Neuronal stem cell (in vitro differentiated cells): ENCODE data around the gene CABLES2.

ENCODE experiments used
- DNase-seq: peaks from one replicate; pipeline ENCODE4 v3.0.0-alpha.2; 2013; ENCODE audit warnings: low spot score
- H2AFZ ChIP-seq: one replicate; pipeline ENCODE4 v1.6.1; 2013; ENCODE audit warnings: mild to moderate bottlenecking, low read length, inconsistent platforms
- H2AK5ac ChIP-seq: 2 replicates; pipeline ENCODE4 v1.6.1; 2013; ENCODE audit warnings: low read depth, mild to moderate bottlenecking, inconsistent platforms, low read length, moderate library complexity, mixed read lengths
- H2BK120ac ChIP-seq: 2 replicates; pipeline ENCODE4 v1.6.1; 2013; ENCODE audit warnings: low read depth, mild to moderate bottlenecking, inconsistent platforms, low read length, moderate library complexity, mixed read lengths
- H2BK12ac ChIP-seq: one replicate; pipeline ENCODE4 v1.6.1; 2013; ENCODE audit warnings: low read length, inconsistent platforms
- H2BK15ac ChIP-seq: 2 replicates; pipeline ENCODE4 v1.6.1; 2013; ENCODE audit warnings: mild to moderate bottlenecking, low read length, inconsistent platforms, mixed read lengths
- H2BK5ac ChIP-seq: one replicate; pipeline ENCODE4 v1.6.1; 2013; ENCODE audit warnings: inconsistent platforms, mild to moderate bottlenecking, low read length, moderate library complexity
- H3K14ac ChIP-seq: one replicate; pipeline ENCODE4 v1.6.1; 2013; ENCODE audit warnings: low read length, inconsistent platforms
- H3K18ac ChIP-seq: 2 replicates; pipeline ENCODE4 v1.6.1; 2013; ENCODE audit warnings: low read length, inconsistent platforms
- H3K23ac ChIP-seq: 2 replicates; pipeline ENCODE4 v1.6.1; 2013; ENCODE audit warnings: low read depth, mild to moderate bottlenecking, mixed read lengths, low read length, inconsistent platforms; ENCODE audit not compliant: poor library complexity
- H3K27ac ChIP-seq: replicated peaks from 3 replicates; pipeline ENCODE4 v1.5.1; 2013; ENCODE audit warnings: low read length, inconsistent platforms
- H3K27me3 ChIP-seq, 3 experiments: 2 replicates each; pipeline ENCODE4 v1.6.1; 2013; ENCODE audit warnings: low read length in 3 of 3, mild to moderate bottlenecking in 2 of 3, inconsistent platforms in 1 of 3, low read depth in 1 of 3, mixed read lengths in 1 of 3, moderate library complexity in 1 of 3; ENCODE audit not compliant: control insufficient read depth in 3 of 3, insufficient read depth in 3 of 3
- H3K36me3 ChIP-seq, 2 donors: replicated peaks in 1 of 2; 2 replicates each; pipeline ENCODE4 v1.6.1; 2013; ENCODE audit warnings: low read length in 2 of 2; ENCODE audit not compliant: control insufficient read depth in 2 of 2, insufficient read depth in 2 of 2
- H3K4ac ChIP-seq: 2 replicates; pipeline ENCODE4 v1.6.1; 2013; ENCODE audit warnings: inconsistent platforms, mild to moderate bottlenecking, low read length, moderate library complexity
- H3K4me1 ChIP-seq, 2 donors: 1 replicate in 1 of 2; 2 replicates in 1 of 2; pipeline ENCODE4 v1.6.1; 2013; ENCODE audit warnings: low read length in 2 of 2, low read depth in 1 of 2; ENCODE audit not compliant: control insufficient read depth in 2 of 2, insufficient read depth in 1 of 2
- H3K4me2 ChIP-seq: one replicate; pipeline ENCODE4 v1.6.1; 2013; ENCODE audit warnings: mild to moderate bottlenecking, low read length, inconsistent platforms; ENCODE audit not compliant: insufficient read depth, poor library complexity, severe bottlenecking
- H3K4me3 ChIP-seq, 2 donors: 2 replicates each; pipeline ENCODE4 v1.5.1; 2013; ENCODE audit warnings: low read length in 2 of 2, mild to moderate bottlenecking in 2 of 2, inconsistent platforms in 1 of 2, moderate library complexity in 1 of 2
- H3K79me1 ChIP-seq: one replicate; pipeline ENCODE4 v1.6.1; 2013; ENCODE audit warnings: low read depth, mild to moderate bottlenecking, inconsistent platforms, low read length, moderate library complexity
- H3K9ac ChIP-seq: one replicate; pipeline ENCODE4 v1.6.1; 2013; ENCODE audit warnings: mild to moderate bottlenecking, low read depth, low read length, inconsistent platforms; ENCODE audit not compliant: poor library complexity
- H3K9me3 ChIP-seq, 2 donors: replicated peaks in 1 of 2; 2 replicates each; pipeline versions ENCODE3 to v1.6.1; 2013; ENCODE audit warnings: low read length in 2 of 2, mild to moderate bottlenecking in 2 of 2, inconsistent platforms in 1 of 2, low read depth in 1 of 2, mixed read lengths in 1 of 2, moderate library complexity in 1 of 2; ENCODE audit not compliant: control insufficient read depth in 2 of 2, insufficient read depth in 1 of 2
- H4K8ac ChIP-seq: one replicate; pipeline ENCODE4 v1.6.1; 2013; ENCODE audit warnings: low read depth, mild to moderate bottlenecking, inconsistent platforms, low read length, moderate library complexity
- H4K91ac ChIP-seq: one replicate; pipeline ENCODE4 v1.6.1; 2013; ENCODE audit warnings: low read length, low read depth, mild to moderate bottlenecking, inconsistent platforms; ENCODE audit not compliant: poor library complexity
- WGBS, 2 donors: extraction: QIAGEN DNeasy Blood & Tissue Kit; methylation state at CpG; one replicate each; pipeline ENCODE4 v1.1.7; 2013; ENCODE audit warnings: missing lambda C conversion rate in 2 of 2, mixed read lengths in 1 of 2; ENCODE audit not compliant: insufficient read length in 2 of 2, insufficient replicate concordance in 1 of 2; ENCODE audit errors: extremely low coverage in 2 of 2; 5-methylcytosine and 5-hydroxymethylcytosine counted together

Gene CABLES2

GRCh38 chr20:62359491-62360121 lies 47.5 kb downstream of the CABLES2 start:
- Histone ChIP-seq H3K4me1 (peaks cover 35 to 67% of the 10 kb centered on the region in 2 donors), H3K9me3 (no peaks in the 10 kb centered on the region), H4K8ac (peak overlapping the region; percentile 43), H3K9ac (peak overlapping the region; percentile 92), H3K27me3 (no peaks in the 10 kb centered on the region), H2BK12ac (peak overlapping the region; percentile 73), H3K36me3 (peaks cover 4 to 9% of the 10 kb centered on the region in 2 donors), H3K4me3 (no peak overlapping the region), H3K4me2 (peak overlapping the region; percentile 11), H2BK5ac (peak overlapping the region; percentile 93), H2AFZ (no peak overlapping the region), H2BK120ac (peak overlapping the region; percentile 61), H4K91ac (no peak overlapping the region), H3K23ac (peak overlapping the region; percentile 73), H3K79me1 (peaks cover 35% of the 10 kb centered on the region), H3K14ac (peak overlapping the region; percentile 39), H2BK15ac (peak overlapping the region; percentile 81), H3K4ac (peak overlapping the region; percentile 84), H2AK5ac (peak overlapping the region; percentile 99), H3K18ac (peak overlapping the region; percentile 70), H3K27ac (no peak overlapping the region)
- DNase-seq, result no peak
- WGBS, 2 donors, result no CpG with 5 or more reads among the region's 25 CpGs

DNA sequence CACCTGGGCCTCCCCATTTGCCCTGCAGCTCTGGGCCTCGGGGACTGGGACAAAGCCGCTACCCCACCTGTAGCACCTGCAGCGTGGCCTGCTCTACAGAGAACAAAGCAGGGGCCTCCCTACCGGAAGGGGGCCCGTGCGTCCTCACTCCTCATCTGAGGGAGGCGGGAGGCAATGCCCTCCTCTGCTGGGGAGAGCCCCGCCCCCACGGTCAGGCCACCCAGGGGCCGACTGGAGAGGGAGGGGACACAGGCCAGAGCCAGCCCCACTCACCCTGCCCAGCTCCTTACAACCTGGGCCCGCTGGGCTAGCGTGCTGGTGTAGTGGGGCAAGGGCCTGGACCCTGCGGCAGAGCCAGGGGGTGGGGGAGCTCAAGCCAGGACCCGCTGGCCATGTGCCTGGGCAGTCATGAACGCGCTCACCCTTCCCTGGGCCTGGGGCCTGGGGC lies 48.0 kb downstream of the CABLES2 start:
- Histone ChIP-seq H3K4ac (peak overlapping the region; percentile 84), H3K27ac (no peak overlapping the region), H3K36me3 (peaks cover 4 to 9% of the 10 kb centered on the region in 2 donors), H3K23ac (peak overlapping the region; percentile 73), H2AK5ac (peak overlapping the region; percentile 99), H3K18ac (peak overlapping the region; percentile 70), H3K4me3 (no peak overlapping the region), H4K8ac (no peak overlapping the region), H3K27me3 (no peaks in the 10 kb centered on the region), H3K79me1 (peaks cover 39% of the 10 kb centered on the region), H3K4me1 (peaks cover 32 to 65% of the 10 kb centered on the region in 2 donors), H4K91ac (peak overlapping the region; percentile 3), H2BK120ac (peak overlapping the region; percentile 61), H2AFZ (no peak overlapping the region), H3K14ac (no peak overlapping the region), H2BK5ac (peak overlapping the region; percentile 93), H2BK12ac (peak overlapping the region; percentile 41), H3K9me3 (no peaks in the 10 kb centered on the region), H3K9ac (peak overlapping the region; percentile 92), H3K4me2 (no peak overlapping the region), H2BK15ac (peak overlapping the region; percentile 89)
- DNase-seq, result no peak
- no CpG with 5 or more reads among the region's 16 CpGs for WGBS, 2 donors

GRCh38 chr20:62358171-62359042 lies 48.7 kb downstream of the CABLES2 start:
- H3K27ac ChIP-seq, result no peak overlapping the region
- peak overlapping the region; percentile 3 for H4K91ac ChIP-seq
- H2BK120ac ChIP-seq, result no peak overlapping the region
- peaks cover 28 to 58% of the 10 kb centered on the region in 2 donors for H3K4me1 ChIP-seq
- no peak overlapping the region for H4K8ac ChIP-seq
- no peaks in the 10 kb centered on the region for H3K27me3 ChIP-seq
- H2AFZ ChIP-seq, result no peak overlapping the region
- no peak overlapping the region for H3K4me3 ChIP-seq
- DNase-seq, result no peak
- H3K14ac ChIP-seq, result peak overlapping the region; percentile 97
- H2AK5ac ChIP-seq, result peak overlapping the region; percentile 99
- peak overlapping the region; percentile 80 for H3K18ac ChIP-seq
- peaks cover 40% of the 10 kb centered on the region for H3K79me1 ChIP-seq
- no peak overlapping the region for H3K4ac ChIP-seq
- no CpG with 5 or more reads among the region's 24 CpGs for WGBS, 2 donors
- peak overlapping the region; percentile 73 for H2BK12ac ChIP-seq
- peak overlapping the region; percentile 93 for H2BK5ac ChIP-seq
- H3K36me3 ChIP-seq, result peaks cover 5 to 9% of the 10 kb centered on the region in 2 donors
- peak overlapping the region; percentile 92 for H3K9ac ChIP-seq
- peak overlapping the region; percentile 89 for H3K23ac ChIP-seq
- no peak overlapping the region for H3K4me2 ChIP-seq
- no peaks in the 10 kb centered on the region for H3K9me3 ChIP-seq
- H2BK15ac ChIP-seq, result peak overlapping the region; percentile 89

- peak overlapping the region; percentile 61 for H2BK120ac ChIP-seq
- WGBS, 2 donors, result no CpG with 5 or more reads among the region's 7 CpGs
- peaks cover 41% of the 10 kb centered on the region for H3K79me1 ChIP-seq
- no peak overlapping the region for H3K18ac ChIP-seq
- no peak overlapping the region for H3K4ac ChIP-seq
- H4K91ac ChIP-seq, result no peak overlapping the region
- no peak for DNase-seq
- no peak overlapping the region for H3K4me2 ChIP-seq
- H3K9ac ChIP-seq, result no peak overlapping the region
- no peaks in the 10 kb centered on the region for H3K27me3 ChIP-seq
- no peak overlapping the region for H3K27ac ChIP-seq
- no peak overlapping the region for H2AFZ ChIP-seq
- H3K4me3 ChIP-seq, result no peak overlapping the region
- peak overlapping the region; percentile 97 for H3K14ac ChIP-seq
- H2AK5ac ChIP-seq, result no peak overlapping the region
- H2BK5ac ChIP-seq, result peak overlapping the region; percentile 35
- peaks cover 28 to 52% of the 10 kb centered on the region in 2 donors for H3K4me1 ChIP-seq
- H2BK15ac ChIP-seq, result no peak overlapping the region
- H3K36me3 ChIP-seq, result peaks cover 7 to 9% of the 10 kb centered on the region in 2 donors
- peak overlapping the region; percentile 89 for H3K23ac ChIP-seq
- H3K9me3 ChIP-seq, result no peaks in the 10 kb centered on the region
- H2BK12ac ChIP-seq, result no peak overlapping the region
- no peak overlapping the region for H4K8ac ChIP-seq
Observed at GRCh38 chr20:62357681-62358080, 49.4 kb downstream of the CABLES2 start.
